ENCODE results near the gene ADCY1.

The ADCY1 gene

DNA sequence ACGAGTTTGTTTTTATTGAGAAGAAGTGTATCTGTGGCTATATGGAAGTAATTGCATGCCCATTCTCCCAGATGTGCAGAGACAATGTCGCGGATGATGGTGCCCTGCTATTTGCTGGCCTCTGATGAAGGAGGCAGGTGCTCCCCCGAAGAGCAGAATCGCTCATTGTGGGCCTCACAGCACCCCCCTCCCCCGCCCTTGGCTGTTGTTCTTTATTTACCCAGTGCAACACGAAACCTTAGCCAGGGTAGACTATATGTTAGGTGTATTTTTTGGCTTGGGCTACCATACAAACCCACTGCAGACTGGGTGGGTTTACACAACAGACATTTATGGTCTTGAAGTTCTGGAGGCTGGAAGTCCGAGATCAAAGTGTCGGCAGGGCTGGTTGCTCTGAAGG is 3.4 kb upstream of the ADCY1 start:
- TF ChIP-seq, protein P1, sequence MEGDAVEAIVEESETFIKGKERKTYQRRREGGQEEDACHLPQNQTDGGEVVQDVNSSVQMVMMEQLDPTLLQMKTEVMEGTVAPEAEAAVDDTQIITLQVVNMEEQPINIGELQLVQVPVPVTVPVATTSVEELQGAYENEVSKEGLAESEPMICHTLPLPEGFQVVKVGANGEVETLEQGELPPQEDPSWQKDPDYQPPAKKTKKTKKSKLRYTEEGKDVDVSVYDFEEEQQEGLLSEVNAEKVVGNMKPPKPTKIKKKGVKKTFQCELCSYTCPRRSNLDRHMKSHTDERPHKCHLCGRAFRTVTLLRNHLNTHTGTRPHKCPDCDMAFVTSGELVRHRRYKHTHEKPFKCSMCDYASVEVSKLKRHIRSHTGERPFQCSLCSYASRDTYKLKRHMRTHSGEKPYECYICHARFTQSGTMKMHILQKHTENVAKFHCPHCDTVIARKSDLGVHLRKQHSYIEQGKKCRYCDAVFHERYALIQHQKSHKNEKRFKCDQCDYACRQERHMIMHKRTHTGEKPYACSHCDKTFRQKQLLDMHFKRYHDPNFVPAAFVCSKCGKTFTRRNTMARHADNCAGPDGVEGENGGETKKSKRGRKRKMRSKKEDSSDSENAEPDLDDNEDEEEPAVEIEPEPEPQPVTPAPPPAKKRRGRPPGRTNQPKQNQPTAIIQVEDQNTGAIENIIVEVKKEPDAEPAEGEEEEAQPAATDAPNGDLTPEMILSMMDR (conservative IDR thresholded peaks at IDR 0.05; ENCODE audit: low read depth, low read length) = no peak
- no peak for DNase-seq (ENCODE audit: low read depth)

GRCh38 chr7:45573204-45573603 is 964 bp upstream of the ADCY1 start:
- TF ChIP-seq, protein P1 (conservative IDR thresholded peaks at IDR 0.05; ENCODE audit: low read depth, low read length) = no peak
- no peak overlapping the region for H3K4me3 ChIP-seq (ENCODE audit: low read length)
- DNase-seq (ENCODE audit: low read depth) = no peak

More for the DNA sequence above, 3.4 kb upstream of the ADCY1 start:
- H3K4me3 ChIP-seq (ENCODE audit: low read length) = no peak overlapping the region

- no peak for DNase-seq (ENCODE audit: low read depth)
- H3K4me3 ChIP-seq (ENCODE audit: low read length) = no peak overlapping the region
- TF ChIP-seq, protein P1 (conservative IDR thresholded peaks at IDR 0.05; ENCODE audit: low read depth, low read length) = no peak
These were observed 174 bp downstream of the ADCY1 start for GRCh38 chr7:45574416-45574668.

DNA sequence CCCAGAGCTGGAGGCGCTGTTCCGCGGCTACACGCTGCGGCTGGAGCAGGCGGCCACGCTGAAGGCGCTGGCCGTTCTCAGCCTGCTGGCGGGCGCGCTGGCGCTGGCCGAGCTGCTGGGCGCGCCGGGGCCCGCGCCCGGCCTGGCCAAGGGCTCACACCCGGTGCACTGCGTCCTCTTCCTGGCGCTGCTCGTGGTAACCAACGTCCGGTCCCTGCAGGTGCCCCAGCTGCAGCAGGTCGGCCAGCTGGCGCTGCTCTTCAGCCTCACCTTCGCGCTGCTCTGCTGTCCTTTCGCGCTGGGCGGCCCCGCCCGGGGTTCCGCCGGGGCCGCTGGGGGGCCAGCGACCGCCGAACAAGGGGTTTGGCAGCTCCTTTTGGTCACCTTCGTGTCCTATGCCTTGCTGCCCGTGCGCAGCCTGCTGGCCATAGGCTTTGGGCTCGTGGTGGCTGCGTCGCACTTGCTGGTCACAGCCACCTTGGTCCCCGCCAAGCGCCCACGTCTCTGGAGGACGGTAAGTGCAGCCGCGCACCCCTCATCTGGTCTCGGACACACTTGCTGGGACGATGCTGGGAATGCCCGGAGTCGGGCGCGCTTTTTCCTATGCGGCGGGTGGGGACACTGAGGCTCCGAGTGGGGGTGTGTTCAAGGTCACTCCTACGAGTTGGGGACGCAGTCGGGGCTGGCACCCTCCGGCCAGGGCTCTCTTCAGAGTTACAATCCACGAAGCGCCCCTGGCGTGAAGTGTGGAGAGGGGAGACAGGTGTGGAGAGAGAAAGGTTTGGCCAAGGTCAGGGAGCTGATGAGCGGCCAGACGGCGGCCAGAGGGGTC is 717 bp downstream of the ADCY1 start:
- TF ChIP-seq, protein P1 (conservative IDR thresholded peaks at IDR 0.05; ENCODE audit: low read depth, low read length) = peak; percentile 22
- H3K4me3 ChIP-seq (ENCODE audit: low read length) = peak overlapping the region; percentile 43
- DNase-seq (ENCODE audit: low read depth) = no peak

- peak overlapping the region; percentile 43 for H3K4me3 ChIP-seq (ENCODE audit: low read length)
- no peak for DNase-seq (ENCODE audit: low read depth)
- TF ChIP-seq, protein P1 (conservative IDR thresholded peaks at IDR 0.05; ENCODE audit: low read depth, low read length) = no peak
These were observed 1.5 kb downstream of the ADCY1 start for GRCh38 chr7:45575501-45576248.

- DNase-seq (ENCODE audit: low read depth) = no peak
- no peak overlapping the region for H3K4me3 ChIP-seq (ENCODE audit: low read length)
- TF ChIP-seq, protein P1 (conservative IDR thresholded peaks at IDR 0.05; ENCODE audit: low read depth, low read length) = no peak
These were observed 2.2 kb downstream of the ADCY1 start for GRCh38 chr7:45576249-45576929.
